HG02870 (cell line): Measurements from ENCODE around the gene OR51E1.

Source experiments
- ATAC-seq: cut with Tn5 transposase; IDR thresholded peaks from one replicate; pipeline ENCODE4 v1.9.1; 2021; ENCODE audit warnings: mild to moderate bottlenecking, moderate library complexity; ENCODE audit not compliant: unreplicated experiment

The OR51E1 gene

GRCh38 chr11:4647766-4648165 is 4.0 kb downstream of the OR51E1 start:
- no peak for ATAC-seq

- no peak for ATAC-seq
Observed at GRCh38 chr11:4654635-4655369, 11.0 kb downstream of the OR51E1 start.

DNA sequence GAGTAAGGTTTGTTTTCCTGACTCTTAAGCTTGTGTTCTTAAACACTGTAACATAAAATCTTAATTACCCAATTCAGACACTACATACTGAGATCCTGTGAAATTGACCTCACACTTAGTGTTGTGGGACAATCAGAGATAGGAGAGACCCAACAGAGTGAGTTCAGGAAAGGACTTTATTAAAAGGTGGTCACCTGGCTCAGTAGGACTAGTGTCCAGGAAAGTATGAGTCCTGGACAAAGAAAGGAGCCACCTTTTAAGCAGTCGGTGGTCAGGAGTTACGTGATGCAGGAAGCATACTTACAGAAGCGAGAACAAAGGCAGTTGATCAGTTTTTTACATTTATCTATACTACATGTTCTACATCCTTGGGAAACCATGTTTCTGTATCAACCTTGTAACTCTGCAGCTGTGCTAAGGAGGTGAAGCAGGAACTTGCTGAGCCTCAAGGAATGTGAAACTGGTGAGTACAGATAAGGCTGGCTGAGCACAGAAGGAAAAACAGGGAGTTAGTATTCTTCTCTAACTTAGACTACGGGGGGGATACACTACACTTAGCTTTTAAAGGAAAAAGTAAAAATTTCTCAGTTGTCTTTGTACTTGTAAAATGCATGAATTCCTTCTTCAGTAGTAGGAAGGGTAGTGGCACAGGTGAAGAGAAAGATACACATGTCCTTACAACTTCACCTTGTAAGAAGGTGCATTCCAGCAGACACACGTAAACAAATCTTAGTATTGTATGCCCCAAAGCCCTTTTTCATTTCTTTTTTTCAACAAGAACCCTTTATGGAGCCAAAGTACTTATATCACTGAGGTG is 15.1 kb downstream of the OR51E1 start:
- no peak for ATAC-seq

GRCh38 chr11:4662876-4663275 is 19.1 kb downstream of the OR51E1 start:
- no peak for ATAC-seq

GRCh38 chr11:4664183-4664582 is 20.4 kb downstream of the OR51E1 start:
- ATAC-seq = no peak

- ATAC-seq = no peak
Observed at GRCh38 chr11:4664786-4665185, 21.0 kb downstream of the OR51E1 start.

DNA sequence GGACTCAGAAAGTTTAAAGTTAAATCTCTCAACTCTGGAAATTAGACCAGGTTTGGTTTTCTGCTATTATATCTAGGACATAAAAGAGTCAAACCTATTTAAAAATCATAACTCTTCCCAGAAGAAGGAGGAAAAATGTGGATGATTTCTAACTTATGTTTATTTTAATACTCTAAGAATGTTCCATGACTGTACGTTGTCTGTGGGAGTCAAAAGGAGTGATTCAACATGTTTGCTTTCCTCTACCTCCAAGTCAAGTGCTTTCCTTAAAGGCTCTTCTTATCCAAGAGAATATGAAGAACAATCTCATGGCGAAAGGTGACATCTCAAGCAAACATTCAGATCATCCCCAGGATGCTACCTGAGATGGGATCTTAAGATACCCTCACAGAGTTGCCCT is 21.6 kb downstream of the OR51E1 start:
- no peak for ATAC-seq

- ATAC-seq = no peak
Observed at GRCh38 chr11:4671741-4672140, 28.0 kb downstream of the OR51E1 start.

GRCh38 chr11:4672470-4672869 is 28.7 kb downstream of the OR51E1 start:
- no peak for ATAC-seq

DNA sequence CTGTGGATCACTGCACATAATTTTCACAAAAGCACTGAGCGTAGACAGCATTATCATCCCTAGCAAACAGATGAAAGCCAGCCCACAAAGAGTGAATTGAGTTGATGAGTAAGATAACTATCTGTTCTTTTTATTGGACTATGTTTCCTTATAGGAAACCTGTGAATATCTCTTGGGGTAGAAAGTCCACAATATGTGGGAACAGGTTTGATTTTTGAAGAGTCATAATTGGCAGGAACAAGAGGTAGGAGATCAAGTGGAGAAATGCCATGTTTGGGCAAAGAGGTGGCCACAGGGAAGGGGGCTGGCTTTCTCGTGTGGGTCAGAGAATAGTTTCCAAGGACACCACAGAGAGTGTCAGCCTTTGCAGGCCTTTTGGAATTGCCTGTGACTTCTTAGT is 30.0 kb downstream of the OR51E1 start:
- no peak for ATAC-seq

GRCh38 chr11:4677948-4678347 is 34.2 kb downstream of the OR51E1 start:
- ATAC-seq = no peak

- no peak for ATAC-seq
Observed at GRCh38 chr11:4680341-4680740, 36.6 kb downstream of the OR51E1 start.

DNA sequence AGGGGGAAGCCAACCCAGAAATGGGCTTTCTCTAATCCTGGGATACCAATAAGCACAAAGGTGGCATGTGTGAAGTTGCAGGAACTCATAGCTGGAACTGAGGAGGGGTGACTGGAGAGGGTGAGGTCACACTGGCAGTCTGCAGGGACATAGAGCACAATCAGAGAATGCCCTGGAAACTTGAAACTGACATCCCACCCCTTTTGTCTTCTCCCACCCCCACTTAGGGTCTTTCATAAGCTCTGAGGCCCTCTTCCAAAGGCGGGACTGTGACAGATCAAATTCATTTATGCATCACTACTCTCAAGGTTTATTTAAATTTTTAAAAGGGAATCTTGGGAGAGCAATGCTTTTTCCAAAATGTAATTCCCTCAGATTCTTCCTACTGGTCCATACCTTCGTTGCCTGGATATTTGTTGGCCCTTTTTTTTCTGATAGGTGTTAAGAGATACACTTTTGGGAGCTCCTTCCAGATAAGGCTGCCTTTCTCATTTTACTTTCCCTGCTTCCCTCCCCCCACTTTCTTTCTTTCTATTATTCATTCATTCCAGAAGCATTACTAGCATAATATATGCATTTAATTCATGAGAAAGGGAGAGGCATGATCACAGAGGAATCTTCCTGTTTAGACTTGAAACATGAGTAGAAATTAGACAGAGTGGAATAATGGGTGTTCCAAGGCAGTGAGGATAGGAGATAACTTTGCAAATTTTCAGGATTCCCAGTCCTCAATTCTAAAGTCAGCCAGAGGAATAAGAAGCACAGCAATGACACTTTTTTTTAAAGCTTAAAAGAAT is 39.0 kb downstream of the OR51E1 start:
- ATAC-seq = no peak

GRCh38 chr11:4684631-4685285 is 41.0 kb downstream of the OR51E1 start:
- ATAC-seq = no peak

DNA sequence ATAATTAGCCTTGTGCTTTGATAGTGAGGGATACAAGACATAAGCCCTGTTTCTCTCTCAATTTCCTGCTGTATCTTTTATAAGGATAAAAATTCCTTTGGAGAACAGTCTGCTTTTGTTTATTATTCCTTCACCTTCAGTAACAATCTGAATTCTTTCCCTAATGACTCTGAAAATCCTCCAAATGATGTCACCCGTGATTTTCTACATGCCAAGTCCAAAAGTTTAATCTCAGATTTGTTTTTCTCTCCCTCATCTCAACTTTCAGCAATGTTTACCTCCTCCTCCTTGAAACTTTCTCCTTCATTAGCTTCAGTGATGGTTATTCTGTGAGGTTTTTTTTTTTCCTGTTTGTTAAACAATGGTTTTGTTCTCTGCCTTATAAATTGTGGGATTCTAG is 51.7 kb downstream of the OR51E1 start:
- ATAC-seq = no peak

DNA sequence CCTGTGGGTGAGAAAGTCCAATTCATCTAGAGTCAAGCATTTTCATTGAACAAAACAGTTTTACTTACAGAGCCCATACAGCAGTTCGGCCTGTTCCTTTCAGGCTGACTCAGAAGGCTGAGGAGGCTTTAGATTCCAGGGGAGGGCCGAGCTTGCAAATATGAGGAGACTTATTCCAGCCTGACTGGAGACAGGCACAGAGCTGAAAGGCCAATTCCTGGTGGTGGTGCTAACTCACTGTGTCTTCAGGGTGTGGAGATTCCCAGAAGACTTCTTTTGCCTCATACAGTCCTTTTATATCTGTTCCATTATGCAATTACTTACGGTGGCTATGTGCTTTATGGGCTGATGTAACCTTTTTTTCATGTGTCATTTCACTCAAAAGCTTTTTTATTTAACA is 53.8 kb downstream of the OR51E1 start, which contains the start of gene OR51E2:
Gene OR51E2 (minus strand): TSS at position 269 of the 400 bp plus-strand sequence. CDS start 15,142 bp downstream, outside the sequence.
- ATAC-seq = no peak

- peak; percentile 92 for ATAC-seq
Observed at GRCh38 chr11:4699697-4700435, 56.1 kb downstream of the OR51E1 start.

DNA sequence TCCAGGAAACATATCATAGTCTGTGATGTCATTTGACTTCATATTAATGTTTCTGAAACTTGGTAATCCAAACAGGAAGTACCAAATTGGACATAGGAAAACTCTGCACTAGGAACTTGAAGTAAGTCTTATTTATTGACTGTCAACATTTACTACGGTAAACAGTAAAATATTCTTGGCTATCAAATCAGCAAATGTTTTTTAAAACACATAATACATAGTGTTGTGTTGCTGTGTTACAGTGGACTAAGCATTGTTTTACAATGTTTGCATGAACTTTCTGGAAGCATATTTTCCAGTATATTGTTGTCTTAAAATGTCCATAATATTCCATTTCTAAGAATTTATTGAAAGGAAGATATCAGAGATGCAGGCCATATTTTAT is 56.6 kb downstream of the OR51E1 start:
- no peak for ATAC-seq

DNA sequence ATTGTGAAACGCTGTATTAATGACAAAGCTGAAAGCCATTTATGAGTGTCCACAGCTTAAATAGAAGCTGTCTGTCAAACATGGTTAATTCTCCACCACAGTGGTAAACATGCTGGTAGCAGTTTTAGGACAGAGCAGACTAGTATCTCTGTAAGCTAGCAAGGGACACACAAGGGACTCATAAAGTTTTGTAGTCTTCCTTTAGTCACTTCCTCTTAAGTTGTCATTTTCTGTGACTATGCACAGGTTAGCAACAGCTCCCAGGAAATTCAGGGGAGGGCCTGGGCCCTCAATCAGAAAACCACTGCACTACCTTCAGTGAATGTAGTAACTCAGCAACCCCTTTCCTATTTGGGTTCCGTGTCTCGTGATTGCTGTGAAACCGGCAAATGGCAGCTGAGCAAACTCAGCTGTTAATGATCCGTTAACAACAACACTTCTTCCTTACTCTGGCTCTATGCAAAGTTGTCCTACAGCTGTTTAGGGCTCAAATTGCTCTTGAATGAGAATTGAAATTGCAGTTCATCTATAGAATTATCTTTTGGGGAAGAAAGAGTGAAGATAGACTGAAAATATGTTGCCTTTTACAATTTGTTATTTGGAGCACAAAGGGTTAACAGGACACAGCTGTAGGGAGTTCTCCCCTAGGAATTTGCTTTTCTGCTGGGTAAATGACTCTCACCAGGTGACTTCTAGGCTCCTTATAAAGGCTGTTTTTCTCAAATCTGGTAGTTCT is 60.4 kb downstream of the OR51E1 start, which contains the start of gene MMP26:
Gene MMP26 (plus strand): TSS at position 731 of the 736 bp plus-strand sequence.
- peak; percentile 49 for ATAC-seq
